GM12872 (cell line): ENCODE measurements around the gene NOS1AP.

Source experiments
- TF ChIP-seq, protein P1 (sequence below): IDR thresholded peaks from 3 replicates; pipeline ENCODE4 v1.5.1; 2011; ENCODE audit warnings: low read depth, mild to moderate bottlenecking, low read length, moderate library complexity; ENCODE audit not compliant: insufficient read depth

Gene NOS1AP

GRCh38 chr1:162204129-162204822, 134.8 kb downstream of the NOS1AP start:
- TF ChIP-seq, protein P1, sequence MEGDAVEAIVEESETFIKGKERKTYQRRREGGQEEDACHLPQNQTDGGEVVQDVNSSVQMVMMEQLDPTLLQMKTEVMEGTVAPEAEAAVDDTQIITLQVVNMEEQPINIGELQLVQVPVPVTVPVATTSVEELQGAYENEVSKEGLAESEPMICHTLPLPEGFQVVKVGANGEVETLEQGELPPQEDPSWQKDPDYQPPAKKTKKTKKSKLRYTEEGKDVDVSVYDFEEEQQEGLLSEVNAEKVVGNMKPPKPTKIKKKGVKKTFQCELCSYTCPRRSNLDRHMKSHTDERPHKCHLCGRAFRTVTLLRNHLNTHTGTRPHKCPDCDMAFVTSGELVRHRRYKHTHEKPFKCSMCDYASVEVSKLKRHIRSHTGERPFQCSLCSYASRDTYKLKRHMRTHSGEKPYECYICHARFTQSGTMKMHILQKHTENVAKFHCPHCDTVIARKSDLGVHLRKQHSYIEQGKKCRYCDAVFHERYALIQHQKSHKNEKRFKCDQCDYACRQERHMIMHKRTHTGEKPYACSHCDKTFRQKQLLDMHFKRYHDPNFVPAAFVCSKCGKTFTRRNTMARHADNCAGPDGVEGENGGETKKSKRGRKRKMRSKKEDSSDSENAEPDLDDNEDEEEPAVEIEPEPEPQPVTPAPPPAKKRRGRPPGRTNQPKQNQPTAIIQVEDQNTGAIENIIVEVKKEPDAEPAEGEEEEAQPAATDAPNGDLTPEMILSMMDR = no peak

GRCh38 chr1:162204823-162205155, 135.3 kb downstream of the NOS1AP start:
- TF ChIP-seq, protein P1 = no peak

DNA sequence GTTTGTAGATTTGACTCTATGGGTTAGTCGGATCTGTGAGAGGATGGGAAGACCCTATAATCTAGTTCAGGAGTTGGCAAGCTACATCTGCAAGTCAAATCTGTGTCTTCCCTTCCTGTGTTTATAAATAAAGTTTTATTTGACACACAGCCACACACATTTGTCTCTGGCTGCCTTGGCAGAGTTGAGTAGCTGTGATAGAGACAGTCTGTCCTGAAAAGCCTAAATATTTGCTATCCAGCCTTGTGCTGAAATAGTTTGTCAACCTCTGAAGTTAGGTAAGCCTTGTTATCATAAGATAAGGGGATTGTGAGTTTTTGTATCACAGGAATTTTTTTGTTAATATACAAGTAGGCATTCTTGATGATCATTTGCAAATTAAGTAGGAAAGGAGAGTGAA, 136.8 kb downstream of the NOS1AP start:
- TF ChIP-seq, protein P1 = no peak

DNA sequence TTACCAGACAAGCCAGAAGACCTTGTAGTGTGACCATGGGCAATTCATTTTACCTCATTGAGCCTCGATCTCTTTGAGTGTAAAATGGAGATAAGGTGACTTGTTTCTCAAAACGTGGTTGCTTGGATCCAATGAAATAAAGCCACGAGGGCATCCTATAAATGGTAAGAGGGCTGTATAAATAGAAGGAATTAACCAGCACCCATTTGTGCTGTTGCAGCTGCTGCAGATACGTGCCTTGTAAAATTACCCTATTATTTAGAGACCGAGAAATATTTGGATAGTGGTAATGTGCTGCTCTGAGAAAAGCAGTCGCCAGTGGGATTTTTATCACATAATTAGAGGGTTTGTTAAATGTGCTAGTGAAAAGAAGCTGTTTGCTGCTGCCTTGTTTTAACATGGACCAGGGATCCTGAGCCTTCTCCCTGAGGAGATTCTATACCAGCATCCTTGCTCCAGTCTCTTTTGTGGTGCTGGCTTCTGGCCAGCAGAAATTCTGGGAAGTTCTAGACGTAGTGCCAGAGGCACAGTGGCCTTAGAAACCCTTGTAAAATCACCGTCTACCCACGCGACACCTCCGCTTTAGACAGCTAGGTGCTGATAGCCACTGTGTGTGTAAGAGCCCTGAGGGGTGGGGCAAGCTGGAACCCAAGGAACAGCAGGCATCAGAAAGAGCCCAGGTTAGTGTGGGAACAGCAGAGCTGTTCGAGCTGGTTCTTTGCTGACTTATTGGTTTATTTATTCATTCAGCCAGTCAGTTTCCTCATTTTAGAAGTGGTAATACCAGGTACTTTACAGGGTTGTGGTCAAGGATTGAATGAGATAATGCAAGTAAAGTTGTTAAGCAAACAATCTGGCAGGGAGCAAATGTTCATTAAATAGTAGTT, 137.5 kb downstream of the NOS1AP start:
- TF ChIP-seq, protein P1 = no peak

GRCh38 chr1:162207862-162208261, 138.4 kb downstream of the NOS1AP start:
- TF ChIP-seq, protein P1 = no peak

DNA sequence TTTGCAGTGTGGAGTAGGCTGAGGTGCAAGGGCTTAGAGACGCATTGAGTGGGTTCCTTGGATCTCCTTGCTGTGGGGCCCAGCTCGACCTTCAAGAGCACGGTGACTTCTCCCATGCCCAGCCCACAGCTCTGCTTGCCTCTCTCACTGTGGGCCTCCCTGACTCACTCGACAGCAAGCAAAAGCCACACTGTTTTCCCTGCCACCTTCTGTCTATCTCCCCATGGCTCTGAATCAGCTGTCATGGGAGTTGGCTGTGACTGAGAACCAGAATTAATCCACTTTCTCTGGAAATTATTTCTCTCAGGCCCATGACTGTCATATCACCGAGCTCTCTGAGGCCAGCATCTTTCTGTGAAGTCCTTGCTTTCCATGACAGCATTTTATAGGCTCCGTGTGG, 140.7 kb downstream of the NOS1AP start:
- TF ChIP-seq, protein P1 = no peak

DNA sequence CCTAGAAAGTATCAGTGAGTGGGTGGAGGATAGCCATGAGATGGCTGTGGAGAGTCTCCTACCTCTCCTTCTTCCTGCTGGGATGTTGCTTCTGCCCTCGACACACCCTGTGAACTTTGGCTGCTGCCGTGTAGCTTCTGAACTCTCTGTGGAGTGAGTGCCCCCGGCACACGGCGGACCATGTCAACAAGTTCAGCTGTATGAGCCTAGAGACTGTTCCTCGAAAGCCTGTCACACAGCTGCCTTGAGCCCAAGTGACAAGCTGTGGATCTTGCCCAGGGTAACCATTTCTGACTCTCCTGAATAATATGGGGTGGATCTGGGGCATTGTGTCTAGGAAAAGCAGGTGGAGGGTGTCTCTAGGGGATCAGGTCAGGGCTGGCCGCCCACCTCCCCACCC, 143.2 kb downstream of the NOS1AP start:
- TF ChIP-seq, protein P1 = no peak
